Spinal cord (tissue), 4 donors: Measurements from ENCODE around the gene SLC22A2. TPM values are rescaled to one million over a fixed set of nuclear protein-coding genes. Genes with fewer than 3 reads are reported as not detected.

Source experiments
- polyA plus RNA-seq, 2 donors: library from polyadenylated mRNA; unstranded; fragments of 120-200 nt; gene quantifications; one replicate each; pipeline ENCODE4 v1.2.1, GENCODE V29; 2013; ENCODE audit not compliant: insufficient read length in 2 of 2
- total RNA-seq, 2 donors: library from RNA; depleted of rRNA in 1 of 2; stranded (reverse); fragments of 120-200 nt in 1 of 2; fragments of >200 nt in 1 of 2; gene quantifications; one replicate each; pipeline versions ENCODE4 v1.2.3 to v1.2.4, GENCODE V29; 2013 to 2014

SLC22A2 gene
- total and polyA plus RNA-seq, 4 donors: 1.2 to 39.2 (median 6.4) TPM

Other genes with a start within 250 kb of the SLC22A2 start
- gene SLC22A1, start 137.0 kb downstream of the SLC22A2 start, total RNA-seq: 1 to 10 TPM in 1 of 2 donors, under 1 TPM in 1; 0.59 to 1.2 TPM
- under 1 TPM in 1 of 2 donors, not detected in 1; 0.35 TPM for gene SLC22A1, start 137.0 kb downstream of the SLC22A2 start, polyA plus RNA-seq
- gene SLC22A3, start 89.6 kb upstream of the SLC22A2 start, total RNA-seq: 10 to 100 TPM; 16.5 to 49.4 TPM
- gene SLC22A3, start 89.6 kb upstream of the SLC22A2 start, polyA plus RNA-seq: 10 to 100 TPM in 1 of 2 donors, 1 to 10 TPM in 1; 8.0 to 16.8 TPM